Measurements from ENCODE around the gene FHIT.

FHIT gene

GRCh38 chr3:61169621-61170251, 81.5 kb downstream of the FHIT start:
- TF ChIP-seq CTCF (IDR thresholded peaks at IDR 0.05; ENCODE audit: control insufficient read depth, insufficient read depth, low read depth, low read length, missing control alignments): no peak
- no peak for DNase-seq (ENCODE audit: low read depth)
- no peak overlapping the region for H3K4me3 ChIP-seq (ENCODE audit: control insufficient read depth, low read depth, low read length)

- H3K4me3 ChIP-seq (ENCODE audit: control insufficient read depth, low read depth, low read length): no peak overlapping the region
- DNase-seq (ENCODE audit: low read depth): no peak
- TF ChIP-seq CTCF (IDR thresholded peaks at IDR 0.05; ENCODE audit: control insufficient read depth, insufficient read depth, low read depth, low read length, missing control alignments): no peak
These were observed 83.0 kb downstream of the FHIT start for GRCh38 chr3:61168286-61168685.

- H3K4me3 ChIP-seq (ENCODE audit: control insufficient read depth, low read depth, low read length): no peak overlapping the region
- no peak for TF ChIP-seq CTCF (IDR thresholded peaks at IDR 0.05; ENCODE audit: control insufficient read depth, insufficient read depth, low read depth, low read length, missing control alignments)
- no peak for DNase-seq (ENCODE audit: low read depth)
These were observed 88.3 kb downstream of the FHIT start for GRCh38 chr3:61162965-61163364.

- no peak for DNase-seq (ENCODE audit: low read depth)
- TF ChIP-seq CTCF (IDR thresholded peaks at IDR 0.05; ENCODE audit: control insufficient read depth, insufficient read depth, low read depth, low read length, missing control alignments): no peak
- H3K4me3 ChIP-seq (ENCODE audit: control insufficient read depth, low read depth, low read length): no peak overlapping the region
These were observed 92.6 kb downstream of the FHIT start for GRCh38 chr3:61158667-61159066.

- no peak overlapping the region for H3K4me3 ChIP-seq (ENCODE audit: control insufficient read depth, low read depth, low read length)
- DNase-seq (ENCODE audit: low read depth): no peak
- TF ChIP-seq CTCF (IDR thresholded peaks at IDR 0.05; ENCODE audit: control insufficient read depth, insufficient read depth, low read depth, low read length, missing control alignments): no peak
These were observed 93.0 kb downstream of the FHIT start for GRCh38 chr3:61158216-61158615.

- no peak for DNase-seq (ENCODE audit: low read depth)
- no peak overlapping the region for H3K4me3 ChIP-seq (ENCODE audit: control insufficient read depth, low read depth, low read length)
- TF ChIP-seq CTCF (IDR thresholded peaks at IDR 0.05; ENCODE audit: control insufficient read depth, insufficient read depth, low read depth, low read length, missing control alignments): no peak
These were observed 93.8 kb downstream of the FHIT start for GRCh38 chr3:61157414-61157813.

Data from AG09309 (cell line).